Erythroblast (primary cell): Measurements from ENCODE around the gene TSPY8.
"Not testable (repeated sequence)": the region's sequence is repeated elsewhere in the genome, so short reads cannot be mapped to it uniquely, and the experiment has no call there.

ENCODE experiments used
- DNase-seq, 2 experiments: peaks; one replicate each; lab custom pipeline; 2025; lab: John Stamatoyannopoulos, UW
- GATA1 ChIP-seq: IDR thresholded peaks from 2 replicates; pipeline ENCODE4 v1.6.1; 2011; ENCODE audit warnings: low read depth, mild to moderate bottlenecking, control low read depth, low read length, moderate library complexity
- POLR2A ChIP-seq: IDR thresholded peaks from 2 replicates; pipeline ENCODE4 v1.6.1; 2011; ENCODE audit warnings: mild to moderate bottlenecking, low read length

TSPY8 gene, protein sequence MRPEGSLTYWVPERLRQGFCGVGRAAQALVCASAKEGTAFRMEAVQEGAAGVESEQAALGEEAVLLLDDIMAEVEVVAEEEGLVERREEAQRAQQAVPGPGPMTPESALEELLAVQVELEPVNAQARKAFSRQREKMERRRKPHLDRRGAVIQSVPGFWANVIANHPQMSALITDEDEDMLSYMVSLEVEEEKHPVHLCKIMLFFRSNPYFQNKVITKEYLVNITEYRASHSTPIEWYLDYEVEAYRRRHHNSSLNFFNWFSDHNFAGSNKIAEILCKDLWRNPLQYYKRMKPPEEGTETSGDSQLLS

DNA sequence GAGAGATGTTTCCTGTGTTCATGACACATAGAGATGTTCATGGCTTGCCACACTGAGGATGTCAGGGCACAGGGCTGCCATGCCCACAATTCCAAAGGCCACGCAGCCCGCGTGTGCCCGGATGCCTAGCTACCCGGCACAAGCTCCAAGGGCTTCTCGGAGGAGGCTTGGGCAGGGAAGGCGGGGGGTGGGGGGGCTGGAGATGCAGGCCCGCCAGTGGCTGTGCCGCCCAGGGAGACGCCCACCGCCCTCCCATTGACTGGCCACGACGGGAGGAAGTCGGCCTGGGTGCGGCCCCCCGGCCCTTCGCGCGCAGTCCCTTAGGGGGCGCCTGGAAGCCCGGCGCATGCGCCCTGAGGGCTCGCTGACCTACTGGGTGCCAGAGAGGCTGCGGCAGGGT, at the start of gene TSPY8:
Gene TSPY8 (plus strand): TSS at position 301 of the 400 bp plus-strand sequence. CDS start 46 bp downstream, at position 347.
- not testable (repeated sequence) for DNase-seq

DNA sequence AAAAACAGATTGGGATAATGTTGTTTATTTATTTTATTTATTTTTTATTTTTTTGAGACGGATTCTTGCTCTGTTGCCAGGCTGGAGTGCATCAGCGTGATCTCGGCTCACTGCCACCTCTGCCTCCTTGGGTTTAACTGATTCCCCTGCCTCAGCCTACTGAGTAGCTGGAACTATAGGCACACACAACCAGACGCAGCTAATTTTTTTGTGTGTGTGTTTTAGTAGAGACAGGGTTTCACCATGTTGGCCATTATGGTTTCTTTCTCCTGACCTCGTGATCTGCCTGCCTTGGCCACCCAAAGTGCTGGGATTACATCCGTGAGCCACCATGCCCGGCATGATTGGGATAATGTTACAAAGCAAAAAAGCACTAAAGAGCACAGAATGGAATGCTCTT, 36.6 kb upstream of the TSPY8 start:
- DNase-seq, result no peak
- TF ChIP-seq POLR2A (no peak), GATA1 (no peak)

DNA sequence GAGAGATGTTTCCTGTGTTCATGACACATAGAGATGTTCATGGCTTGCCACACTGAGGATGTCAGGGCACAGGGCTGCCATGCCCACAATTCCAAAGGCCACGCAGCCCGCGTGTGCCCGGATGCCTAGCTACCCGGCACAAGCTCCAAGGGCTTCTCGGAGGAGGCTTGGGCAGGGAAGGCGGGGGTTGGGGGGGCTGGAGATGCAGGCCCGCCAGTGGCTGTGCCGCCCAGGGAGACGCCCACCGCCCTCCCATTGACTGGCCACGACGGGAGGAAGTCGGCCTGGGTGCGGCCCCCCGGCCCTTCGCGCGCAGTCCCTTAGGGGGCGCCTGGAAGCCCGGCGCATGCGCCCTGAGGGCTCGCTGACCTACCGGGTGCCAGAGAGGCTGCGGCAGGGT, 20.4 kb upstream of the TSPY8 start, which contains the start of gene TSPY4:
Gene TSPY4 (plus strand): TSS at position 301 of the 400 bp plus-strand sequence. CDS start 46 bp downstream, at position 347.
- DNase-seq, result not testable (repeated sequence)

DNA sequence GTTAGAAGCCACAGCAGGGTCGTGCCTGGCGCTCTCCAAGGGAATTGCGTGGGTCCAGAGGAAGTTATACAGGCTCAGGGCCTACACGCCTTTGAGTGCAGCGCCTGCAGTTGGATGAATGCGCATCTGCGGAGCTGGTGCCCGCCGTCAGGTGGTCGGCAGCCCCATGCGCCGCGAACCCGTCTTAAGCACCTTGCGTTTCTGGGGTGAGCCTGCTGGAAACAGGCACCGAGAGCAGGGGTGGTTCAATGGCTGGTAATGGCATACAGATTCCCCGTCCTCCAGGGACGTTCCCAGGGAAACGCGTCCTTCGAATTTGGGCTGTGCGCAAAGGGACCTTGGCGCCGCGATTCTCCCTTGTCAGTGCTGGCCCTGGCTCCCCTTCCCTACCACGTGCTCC, 38.9 kb downstream of the TSPY8 start:
- DNase-seq, result not testable (repeated sequence)

DNA sequence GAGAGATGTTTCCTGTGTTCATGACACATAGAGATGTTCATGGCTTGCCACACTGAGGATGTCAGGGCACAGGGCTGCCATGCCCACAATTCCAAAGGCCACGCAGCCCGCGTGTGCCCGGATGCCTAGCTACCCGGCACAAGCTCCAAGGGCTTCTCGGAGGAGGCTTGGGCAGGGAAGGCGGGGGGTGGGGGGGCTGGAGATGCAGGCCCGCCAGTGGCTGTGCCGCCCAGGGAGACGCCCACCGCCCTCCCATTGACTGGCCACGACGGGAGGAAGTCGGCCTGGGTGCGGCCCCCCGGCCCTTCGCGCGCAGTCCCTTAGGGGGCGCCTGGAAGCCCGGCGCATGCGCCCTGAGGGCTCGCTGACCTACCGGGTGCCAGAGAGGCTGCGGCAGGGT, 40.5 kb downstream of the TSPY8 start, which contains the start of gene TSPY3:
Gene TSPY3 (plus strand): TSS at position 301 of the 400 bp plus-strand sequence. CDS start 46 bp downstream, at position 347.
- DNase-seq, result not testable (repeated sequence)
